ENCODE measurements around the gene CTTNBP2NL. TPM values are rescaled to one million over a fixed set of nuclear protein-coding genes. Genes with fewer than 3 reads are reported as not detected.

Gene CTTNBP2NL
- total RNA-seq, 1 experiment from 2014 or later: 32.2 TPM

- no TSS peak for BruUV-seq (replicated peaks)
- Histone ChIP-seq H3K36me3 (ENCODE audit: low read depth) (no peaks in the 10 kb centered on the region), H3K27me3 (ENCODE audit: insufficient read depth, low read depth) (no peaks in the 10 kb centered on the region), H3K4me3 (no peak overlapping the region), H3K79me2 (ENCODE audit: low read depth) (no peaks in the 10 kb centered on the region), H3K9me3 (ENCODE audit: insufficient read depth, low read depth) (no peaks in the 10 kb centered on the region), H3K4me1 (replicated peaks; ENCODE audit: insufficient read depth) (peaks cover 6% of the 10 kb centered on the region), H3K4me2 (no peak overlapping the region), H2AFZ (no peak overlapping the region), H3K27ac (no peak overlapping the region), H4K20me1 (ENCODE audit: insufficient read depth) (no peaks in the 10 kb centered on the region), H3F3A (ENCODE audit: insufficient read depth, low read depth) (peaks cover under 1% of the 10 kb centered on the region; the same call in 1 of the 2 replicates), H3K9me2 (ENCODE audit: insufficient read depth) (peaks cover 5% of the 10 kb centered on the region; the same call in 1 of the 2 replicates)
- DNase-seq: no peak
- POLR2A ChIA-PET (ENCODE audit: unreplicated experiment): no interaction called here
- intact Hi-C loops (cut with micrococcal nuclease; ENCODE audit: unreplicated experiment): no loop called here
- no peak for TF ChIP-seq CTCF (conservative IDR thresholded peaks at IDR 0.05)
- no peak for TF ChIP-seq EZH2 (IDR thresholded peaks at IDR 0.05; ENCODE audit: low read depth)
- CTCF ChIA-PET: no interaction called here
Observed at GRCh38 chr1:112470966-112471365, 75.0 kb downstream of the CTTNBP2NL start.

- peak in 1 of 2 experiments; percentile 15 for DNase-seq
- Histone ChIP-seq H3K27ac (no peak overlapping the region), H3K4me3 (no peak overlapping the region), H3K79me2 (ENCODE audit: low read depth) (no peaks in the 10 kb centered on the region), H3K27me3 (ENCODE audit: insufficient read depth, low read depth) (no peaks in the 10 kb centered on the region), H3K4me1 (replicated peaks; ENCODE audit: insufficient read depth) (no peaks in the 10 kb centered on the region), H4K20me1 (ENCODE audit: insufficient read depth) (no peaks in the 10 kb centered on the region), H3K9me3 (ENCODE audit: insufficient read depth, low read depth) (no peaks in the 10 kb centered on the region), H3K4me2 (no peak overlapping the region), H3K36me3 (ENCODE audit: low read depth) (no peaks in the 10 kb centered on the region), H2AFZ (no peak overlapping the region), H3F3A (ENCODE audit: insufficient read depth, low read depth) (no peaks in the 10 kb centered on the region), H3K9me2 (ENCODE audit: insufficient read depth) (peaks cover 5% of the 10 kb centered on the region; the same call in 1 of the 2 replicates)
- no TSS peak for BruUV-seq (replicated peaks)
- POLR2A ChIA-PET (ENCODE audit: unreplicated experiment): no interaction called here
- CTCF ChIA-PET: interaction anchor here (0.7 kb wide), 1 partner anchor 1725 kb away, joined by 3 read pairs; no protein-coding TSS in a partner anchor
- TF ChIP-seq CTCF (conservative IDR thresholded peaks at IDR 0.05) (no peak), EZH2 (IDR thresholded peaks at IDR 0.05; ENCODE audit: low read depth) (no peak)
- intact Hi-C loops (cut with micrococcal nuclease; ENCODE audit: unreplicated experiment): no loop called here
Observed at GRCh38 chr1:112472142-112472541, 76.1 kb downstream of the CTTNBP2NL start.

GRCh38 chr1:112477550-112477949 is 81.5 kb downstream of the CTTNBP2NL start:
- CTCF ChIA-PET: interaction anchor here (0.6 kb wide), 1 partner anchor 458 kb away, joined by 6 read pairs; no protein-coding TSS in a partner anchor
- peaks cover 7% of the 10 kb centered on the region; the same call in 1 of the 2 replicates for H3K9me3 ChIP-seq (ENCODE audit: insufficient read depth, low read depth)
- no peak overlapping the region for H3K27ac ChIP-seq
- no peaks in the 10 kb centered on the region for H3K36me3 ChIP-seq (ENCODE audit: low read depth)
- no peaks in the 10 kb centered on the region for H4K20me1 ChIP-seq (ENCODE audit: insufficient read depth)
- H3K79me2 ChIP-seq (ENCODE audit: low read depth): no peaks in the 10 kb centered on the region
- no TSS peak for BruUV-seq (replicated peaks)
- POLR2A ChIA-PET (ENCODE audit: unreplicated experiment): no interaction called here
- H3K4me3 ChIP-seq: no peak overlapping the region
- peak in 1 of 2 experiments; percentile 15 for DNase-seq
- H3K4me2 ChIP-seq: no peak overlapping the region
- H2AFZ ChIP-seq: no peak overlapping the region
- no peaks in the 10 kb centered on the region for H3K27me3 ChIP-seq (ENCODE audit: insufficient read depth, low read depth)
- intact Hi-C loops (cut with micrococcal nuclease; ENCODE audit: unreplicated experiment): no loop called here
- H3K4me1 ChIP-seq (replicated peaks; ENCODE audit: insufficient read depth): no peaks in the 10 kb centered on the region
- H3K9me2 ChIP-seq (ENCODE audit: insufficient read depth): no peaks in the 10 kb centered on the region
- no peaks in the 10 kb centered on the region for H3F3A ChIP-seq (ENCODE audit: insufficient read depth, low read depth)
- TF ChIP-seq CTCF (conservative IDR thresholded peaks at IDR 0.05) (no peak), EZH2 (IDR thresholded peaks at IDR 0.05; ENCODE audit: low read depth) (no peak)

Measured in PC-9 (cell line).